HG03378 (cell line): ENCODE results near the gene GMEB1.
"Not testable (repeated sequence)": the region's sequence is repeated elsewhere in the genome, so short reads cannot be mapped to it uniquely, and the experiment has no call there.

ENCODE experiments used
- ATAC-seq: cut with Tn5 transposase; IDR thresholded peaks from one replicate; pipeline ENCODE4 v1.9.1; 2021; ENCODE audit warnings: mild to moderate bottlenecking, moderate library complexity; ENCODE audit not compliant: unreplicated experiment

The GMEB1 gene

GRCh38 chr1:28744184-28744583, 75.6 kb downstream of the GMEB1 start:
- no peak for ATAC-seq

GRCh38 chr1:28745653-28746173, 77.1 kb downstream of the GMEB1 start:
- no peak for ATAC-seq

- no peak for ATAC-seq
Measured at GRCh38 chr1:28750330-28750729, 81.7 kb downstream of the GMEB1 start.

DNA sequence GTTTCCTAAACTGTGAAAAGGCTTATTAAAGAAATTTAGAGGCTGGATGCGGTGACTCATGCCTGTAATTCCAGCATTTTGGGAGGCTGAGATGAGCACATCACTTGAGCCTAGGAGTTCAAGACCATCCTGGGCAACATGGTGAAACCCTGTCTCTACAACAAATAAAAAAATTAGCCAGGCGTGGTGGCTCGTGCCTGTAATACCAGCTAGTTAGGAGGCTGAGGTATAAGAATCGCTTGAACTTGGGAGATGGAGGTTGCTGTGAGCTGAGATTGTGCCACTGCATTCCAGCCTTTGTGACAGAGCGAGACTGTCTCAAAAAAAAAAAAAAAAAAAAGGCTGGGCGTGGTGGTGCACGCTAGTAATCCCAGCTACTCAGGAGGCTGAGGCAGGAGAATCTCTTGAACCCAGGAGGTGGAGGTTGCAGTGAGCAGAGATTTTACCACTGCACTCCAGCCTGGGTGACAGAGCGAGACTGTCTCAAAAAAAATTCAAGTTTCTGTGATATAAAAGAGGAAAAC, 82.2 kb downstream of the GMEB1 start:
- not testable (repeated sequence) for ATAC-seq

DNA sequence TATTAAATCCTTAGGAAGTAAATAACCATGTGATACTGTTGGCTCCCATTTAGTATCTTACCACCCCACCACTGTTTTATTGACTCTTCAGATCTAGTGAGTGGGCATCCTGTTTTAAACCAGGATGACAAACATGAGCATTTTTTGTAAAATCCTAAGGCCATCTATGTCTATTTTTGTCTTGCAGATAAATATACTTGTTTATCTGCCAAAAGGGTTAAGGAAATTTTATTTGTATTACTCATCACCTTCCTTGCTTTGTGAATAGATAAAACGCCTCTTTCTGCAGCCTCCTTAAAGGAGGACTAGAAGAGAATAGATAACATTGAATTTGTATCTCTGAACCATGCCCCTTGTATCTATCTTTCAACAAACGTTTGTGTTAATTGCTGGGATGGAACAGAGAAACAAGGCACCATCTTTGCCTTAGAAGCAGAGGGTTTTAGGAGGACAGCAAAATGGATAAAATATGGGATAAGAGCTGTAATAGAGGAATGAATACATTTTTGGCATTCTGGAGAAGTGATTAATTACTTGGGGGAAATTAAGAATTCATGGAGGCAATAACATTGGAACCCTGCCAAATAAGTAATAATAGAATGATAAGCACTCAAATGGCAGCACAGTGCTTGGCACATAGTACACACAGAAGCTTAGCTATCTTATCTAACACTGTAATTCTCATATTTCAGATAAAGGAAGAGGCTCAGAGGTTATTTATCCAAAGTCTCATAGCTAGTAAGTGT, 82.9 kb downstream of the GMEB1 start:
- no peak for ATAC-seq

- no peak for ATAC-seq
Measured at GRCh38 chr1:28755701-28756100, 87.1 kb downstream of the GMEB1 start.

- ATAC-seq = no peak
Measured at GRCh38 chr1:28756846-28757245, 88.3 kb downstream of the GMEB1 start.

- no peak for ATAC-seq
Measured at GRCh38 chr1:28758420-28758819, 89.8 kb downstream of the GMEB1 start.

DNA sequence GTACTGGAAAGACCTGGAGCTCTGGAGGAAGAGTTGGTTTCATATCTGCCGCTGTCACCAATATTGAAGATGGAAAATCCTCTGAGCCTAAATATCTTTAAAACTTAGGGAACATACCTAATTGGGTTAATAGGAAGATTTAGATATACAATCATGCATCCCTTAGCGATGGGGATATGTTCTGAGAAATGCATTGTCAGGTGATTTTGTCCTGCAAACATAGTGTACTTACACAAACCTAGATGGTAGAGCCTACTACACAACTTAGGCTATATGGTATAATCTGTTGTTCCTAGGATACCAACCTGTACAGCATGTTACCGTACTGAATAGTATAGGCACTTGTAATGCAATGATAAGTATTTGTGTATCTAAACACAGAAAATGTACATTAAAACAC, 90.7 kb downstream of the GMEB1 start:
- no peak for ATAC-seq

DNA sequence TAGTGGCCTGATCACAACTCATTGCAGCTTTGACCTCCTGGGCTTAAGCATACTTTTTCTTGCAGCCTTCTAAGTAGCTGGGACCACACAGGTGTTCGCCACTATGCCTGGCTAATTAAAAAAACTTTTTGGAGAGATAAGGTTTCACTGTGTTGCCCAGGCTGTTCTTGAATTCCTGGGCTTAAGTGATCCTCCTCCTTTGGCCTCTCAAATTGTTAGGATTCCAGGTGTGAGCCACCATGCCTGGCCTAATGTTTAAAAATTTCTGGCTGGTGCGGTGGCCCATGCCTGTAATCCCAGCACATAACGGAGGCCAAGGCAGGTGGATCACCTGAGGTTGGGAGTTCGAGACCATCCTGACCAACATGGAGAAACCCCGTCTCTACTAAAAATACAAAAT, 92.6 kb downstream of the GMEB1 start:
- ATAC-seq = no peak

GRCh38 chr1:28766532-28767183, 98.1 kb downstream of the GMEB1 start:
- ATAC-seq = no peak
